ENCODE results near the gene ONECUT1.

ONECUT1 gene

GRCh38 chr15:52783191-52783829 is 6.8 kb downstream of the ONECUT1 start:
- H2AFZ ChIP-seq (ENCODE audit: low read depth): no peak overlapping the region
- no peaks in the 10 kb centered on the region for H4K20me1 ChIP-seq (ENCODE audit: insufficient read depth)
- H3K9ac ChIP-seq: no peak overlapping the region
- H3K27ac ChIP-seq: no peak overlapping the region
- H3K4me3 ChIP-seq (IDR thresholded peaks at IDR 0.05; ENCODE audit: insufficient read depth, low read depth, low read length): no peak overlapping the region
- peaks cover 25% of the 10 kb centered on the region for H3K4me1 ChIP-seq (ENCODE audit: low read depth, poor library complexity, severe bottlenecking)
- H3K79me2 ChIP-seq (ENCODE audit: insufficient read depth, low read depth): no peaks in the 10 kb centered on the region
- H3K4me2 ChIP-seq: no peak overlapping the region
- TF ChIP-seq CTCF (conservative IDR thresholded peaks at IDR 0.05; ENCODE audit: low read depth, low read length): no peak
- H3K36me3 ChIP-seq (ENCODE audit: insufficient read depth): no peaks in the 10 kb centered on the region
- H3K27me3 ChIP-seq (ENCODE audit: insufficient read depth, low read depth): peaks cover 5% of the 10 kb centered on the region; the same call in 1 of the 2 replicates

- TF ChIP-seq CTCF (conservative IDR thresholded peaks at IDR 0.05; ENCODE audit: low read depth, low read length): no peak
- no peak overlapping the region for H3K9ac ChIP-seq
- H3K4me1 ChIP-seq (ENCODE audit: low read depth, poor library complexity, severe bottlenecking): peaks cover 31% of the 10 kb centered on the region
- peaks cover 5% of the 10 kb centered on the region; the same call in 1 of the 2 replicates for H3K27me3 ChIP-seq (ENCODE audit: insufficient read depth, low read depth)
- no peak overlapping the region for H3K27ac ChIP-seq
- H3K4me2 ChIP-seq: no peak overlapping the region
- no peak overlapping the region for H3K4me3 ChIP-seq (IDR thresholded peaks at IDR 0.05; ENCODE audit: insufficient read depth, low read depth, low read length)
- no peaks in the 10 kb centered on the region for H4K20me1 ChIP-seq (ENCODE audit: insufficient read depth)
- no peaks in the 10 kb centered on the region for H3K36me3 ChIP-seq (ENCODE audit: insufficient read depth)
- H2AFZ ChIP-seq (ENCODE audit: low read depth): no peak overlapping the region
- H3K79me2 ChIP-seq (ENCODE audit: insufficient read depth, low read depth): no peaks in the 10 kb centered on the region
Observed at GRCh38 chr15:52782514-52782913, 7.6 kb downstream of the ONECUT1 start.

GRCh38 chr15:52780172-52780980 is 9.8 kb downstream of the ONECUT1 start:
- H4K20me1 ChIP-seq (ENCODE audit: insufficient read depth): no peaks in the 10 kb centered on the region
- H3K79me2 ChIP-seq (ENCODE audit: insufficient read depth, low read depth): no peaks in the 10 kb centered on the region
- no peaks in the 10 kb centered on the region for H3K36me3 ChIP-seq (ENCODE audit: insufficient read depth)
- peak overlapping the region; percentile 55 for H3K4me2 ChIP-seq
- peak overlapping the region; percentile 39 for H2AFZ ChIP-seq (ENCODE audit: low read depth)
- peak; percentile 96 for TF ChIP-seq CTCF (conservative IDR thresholded peaks at IDR 0.05; ENCODE audit: low read depth, low read length)
- peaks cover 31% of the 10 kb centered on the region for H3K4me1 ChIP-seq (ENCODE audit: low read depth, poor library complexity, severe bottlenecking)
- no peak overlapping the region for H3K4me3 ChIP-seq (IDR thresholded peaks at IDR 0.05; ENCODE audit: insufficient read depth, low read depth, low read length)
- no peaks in the 10 kb centered on the region; the same call in 1 of the 2 replicates for H3K27me3 ChIP-seq (ENCODE audit: insufficient read depth, low read depth)
- H3K9ac ChIP-seq: no peak overlapping the region
- H3K27ac ChIP-seq: no peak overlapping the region

- no peak overlapping the region for H2AFZ ChIP-seq (ENCODE audit: low read depth)
- H4K20me1 ChIP-seq (ENCODE audit: insufficient read depth): no peaks in the 10 kb centered on the region
- no peak overlapping the region for H3K9ac ChIP-seq
- TF ChIP-seq CTCF (conservative IDR thresholded peaks at IDR 0.05; ENCODE audit: low read depth, low read length): no peak
- H3K4me1 ChIP-seq (ENCODE audit: low read depth, poor library complexity, severe bottlenecking): peaks cover 31% of the 10 kb centered on the region
- H3K36me3 ChIP-seq (ENCODE audit: insufficient read depth): no peaks in the 10 kb centered on the region
- no peaks in the 10 kb centered on the region for H3K27me3 ChIP-seq (ENCODE audit: insufficient read depth, low read depth)
- H3K4me3 ChIP-seq (IDR thresholded peaks at IDR 0.05; ENCODE audit: insufficient read depth, low read depth, low read length): no peak overlapping the region
- no peak overlapping the region for H3K27ac ChIP-seq
- H3K79me2 ChIP-seq (ENCODE audit: insufficient read depth, low read depth): no peaks in the 10 kb centered on the region
- peak overlapping the region; percentile 10; the same call in 1 of the 2 replicates for H3K4me2 ChIP-seq
Observed at GRCh38 chr15:52778457-52778856, 11.7 kb downstream of the ONECUT1 start.

All from KMS-11 (cell line).